Measurements from ENCODE around the gene JCAD.

DNA sequence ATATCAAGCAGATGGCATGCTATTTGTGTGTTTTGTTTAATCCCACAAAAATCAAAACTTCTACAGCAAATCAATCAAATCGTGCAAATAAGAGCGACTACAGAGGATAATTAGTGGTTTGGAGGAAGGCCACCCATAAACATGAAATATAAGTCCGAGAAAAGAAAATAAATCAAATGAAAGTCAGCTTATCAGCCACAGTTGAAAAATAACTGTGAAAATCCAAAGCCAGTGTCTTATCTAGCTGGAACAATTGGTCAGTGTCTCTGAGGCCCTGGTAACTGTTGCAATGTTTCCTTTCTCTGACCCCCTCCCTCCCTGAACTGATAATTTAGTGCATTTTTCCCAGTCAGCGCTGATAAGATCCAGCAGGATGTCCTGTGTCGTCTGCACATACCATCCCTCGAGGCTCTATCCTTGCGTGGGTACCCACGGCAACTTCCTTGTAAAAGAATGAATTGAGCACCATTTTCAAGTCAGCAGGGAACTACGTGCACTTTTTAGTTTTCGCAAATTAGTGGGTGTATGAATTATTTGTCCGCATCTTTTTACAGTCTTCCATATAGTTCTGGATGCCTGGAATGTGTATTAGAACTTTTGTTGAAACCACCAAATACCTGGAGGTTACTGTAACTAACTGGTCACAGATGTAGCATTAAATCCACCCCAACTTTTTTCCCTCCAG lies 10.8 kb upstream of the JCAD start:
- TF ChIP-seq, protein P1, sequence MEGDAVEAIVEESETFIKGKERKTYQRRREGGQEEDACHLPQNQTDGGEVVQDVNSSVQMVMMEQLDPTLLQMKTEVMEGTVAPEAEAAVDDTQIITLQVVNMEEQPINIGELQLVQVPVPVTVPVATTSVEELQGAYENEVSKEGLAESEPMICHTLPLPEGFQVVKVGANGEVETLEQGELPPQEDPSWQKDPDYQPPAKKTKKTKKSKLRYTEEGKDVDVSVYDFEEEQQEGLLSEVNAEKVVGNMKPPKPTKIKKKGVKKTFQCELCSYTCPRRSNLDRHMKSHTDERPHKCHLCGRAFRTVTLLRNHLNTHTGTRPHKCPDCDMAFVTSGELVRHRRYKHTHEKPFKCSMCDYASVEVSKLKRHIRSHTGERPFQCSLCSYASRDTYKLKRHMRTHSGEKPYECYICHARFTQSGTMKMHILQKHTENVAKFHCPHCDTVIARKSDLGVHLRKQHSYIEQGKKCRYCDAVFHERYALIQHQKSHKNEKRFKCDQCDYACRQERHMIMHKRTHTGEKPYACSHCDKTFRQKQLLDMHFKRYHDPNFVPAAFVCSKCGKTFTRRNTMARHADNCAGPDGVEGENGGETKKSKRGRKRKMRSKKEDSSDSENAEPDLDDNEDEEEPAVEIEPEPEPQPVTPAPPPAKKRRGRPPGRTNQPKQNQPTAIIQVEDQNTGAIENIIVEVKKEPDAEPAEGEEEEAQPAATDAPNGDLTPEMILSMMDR (IDR thresholded peaks at IDR 0.05) = no peak
- TF ChIP-seq, protein P2, sequence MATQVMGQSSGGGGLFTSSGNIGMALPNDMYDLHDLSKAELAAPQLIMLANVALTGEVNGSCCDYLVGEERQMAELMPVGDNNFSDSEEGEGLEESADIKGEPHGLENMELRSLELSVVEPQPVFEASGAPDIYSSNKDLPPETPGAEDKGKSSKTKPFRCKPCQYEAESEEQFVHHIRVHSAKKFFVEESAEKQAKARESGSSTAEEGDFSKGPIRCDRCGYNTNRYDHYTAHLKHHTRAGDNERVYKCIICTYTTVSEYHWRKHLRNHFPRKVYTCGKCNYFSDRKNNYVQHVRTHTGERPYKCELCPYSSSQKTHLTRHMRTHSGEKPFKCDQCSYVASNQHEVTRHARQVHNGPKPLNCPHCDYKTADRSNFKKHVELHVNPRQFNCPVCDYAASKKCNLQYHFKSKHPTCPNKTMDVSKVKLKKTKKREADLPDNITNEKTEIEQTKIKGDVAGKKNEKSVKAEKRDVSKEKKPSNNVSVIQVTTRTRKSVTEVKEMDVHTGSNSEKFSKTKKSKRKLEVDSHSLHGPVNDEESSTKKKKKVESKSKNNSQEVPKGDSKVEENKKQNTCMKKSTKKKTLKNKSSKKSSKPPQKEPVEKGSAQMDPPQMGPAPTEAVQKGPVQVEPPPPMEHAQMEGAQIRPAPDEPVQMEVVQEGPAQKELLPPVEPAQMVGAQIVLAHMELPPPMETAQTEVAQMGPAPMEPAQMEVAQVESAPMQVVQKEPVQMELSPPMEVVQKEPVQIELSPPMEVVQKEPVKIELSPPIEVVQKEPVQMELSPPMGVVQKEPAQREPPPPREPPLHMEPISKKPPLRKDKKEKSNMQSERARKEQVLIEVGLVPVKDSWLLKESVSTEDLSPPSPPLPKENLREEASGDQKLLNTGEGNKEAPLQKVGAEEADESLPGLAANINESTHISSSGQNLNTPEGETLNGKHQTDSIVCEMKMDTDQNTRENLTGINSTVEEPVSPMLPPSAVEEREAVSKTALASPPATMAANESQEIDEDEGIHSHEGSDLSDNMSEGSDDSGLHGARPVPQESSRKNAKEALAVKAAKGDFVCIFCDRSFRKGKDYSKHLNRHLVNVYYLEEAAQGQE (IDR thresholded peaks at IDR 0.05; ENCODE audit: insufficient read depth in 1 of 2, low read depth in 2 of 2, low read length in 1 of 2) = no peak
- no peak for TF ChIP-seq SIN3A (IDR thresholded peaks at IDR 0.05; ENCODE audit: borderline replicate concordance, insufficient read depth, low read depth, low read length)
- TF ChIP-seq TCF7L2 (IDR thresholded peaks at IDR 0.05; ENCODE audit: low read depth, low read length) = peak; percentile 50
- TF ChIP-seq POLR2AphosphoS5 (IDR thresholded peaks at IDR 0.05; ENCODE audit: low read depth, low read length) = no peak

All from Panc1 (cell line).